ENCODE data around the gene ACTL8. TPM values are rescaled to one million over a fixed set of nuclear protein-coding genes. Genes with fewer than 3 reads are reported as not detected.

The ACTL8 gene
- polyA plus RNA-seq, 1 donor (not counting 4 experiments of a cell fraction or from before 2014, with no cell fraction given), result not detected

DNA sequence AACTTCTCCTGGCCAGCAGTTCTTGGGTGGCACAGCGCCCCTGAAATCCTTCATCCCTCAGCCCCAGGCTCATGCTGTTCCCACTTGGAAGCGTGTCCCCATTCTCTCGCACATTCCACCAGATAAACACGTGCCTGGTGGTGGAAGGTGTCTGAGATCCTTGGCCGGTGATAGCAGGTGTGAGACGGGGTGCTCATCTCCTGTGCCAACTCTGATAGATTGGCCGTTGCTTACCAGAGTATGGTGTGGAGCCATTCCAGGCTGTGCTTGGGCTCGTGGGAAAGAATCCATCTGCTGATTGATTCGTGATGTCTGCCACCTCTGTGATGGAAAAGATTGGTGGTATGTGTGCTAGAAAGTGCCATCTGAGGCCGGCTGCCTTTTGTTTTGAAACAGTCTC is 22.2 kb downstream of the ACTL8 start:
- Histone ChIP-seq H3K4me1 (ENCODE audit: control insufficient read depth, extremely low read depth, insufficient read depth, low read length) (no peaks in the 10 kb centered on the region), H3K9ac (ENCODE audit: control insufficient read depth, extremely low read depth, insufficient read depth, low read length) (no peak overlapping the region), H4K20me1 (ENCODE audit: control insufficient read depth, extremely low read depth, insufficient read depth, low read length) (no peaks in the 10 kb centered on the region), H3K36me3 (ENCODE audit: control insufficient read depth in 2 of 2, extremely low read depth in 1 of 2, insufficient read depth in 2 of 2, low read length in 2 of 2) (no peaks in the 10 kb centered on the region), H2AFZ (ENCODE audit: control insufficient read depth, low read length) (no peak overlapping the region), H3K27me3 (ENCODE audit: control insufficient read depth, extremely low read depth, insufficient read depth, low read length) (no peaks in the 10 kb centered on the region), H3K4me3 (ENCODE audit: control insufficient read depth in 2 of 3, extremely low read depth in 1 of 3, insufficient read depth in 2 of 3, low read depth in 1 of 3, low read length in 3 of 3) (no peak overlapping the region), H3K79me2 (ENCODE audit: control insufficient read depth, insufficient read depth, low read length) (no peaks in the 10 kb centered on the region), H3K4me2 (ENCODE audit: control insufficient read depth, extremely low read depth, insufficient read depth, low read depth, low read length) (no peak overlapping the region), H3K27ac (ENCODE audit: control insufficient read depth, insufficient read depth, low read length) (no peak overlapping the region), H3K9me3 (ENCODE audit: control insufficient read depth, low read depth, low read length) (no peaks in the 10 kb centered on the region), H3K9me1 (ENCODE audit: control insufficient read depth, extremely low read depth, insufficient read depth, low read length) (no peaks in the 10 kb centered on the region)
- TF ChIP-seq, protein P1, sequence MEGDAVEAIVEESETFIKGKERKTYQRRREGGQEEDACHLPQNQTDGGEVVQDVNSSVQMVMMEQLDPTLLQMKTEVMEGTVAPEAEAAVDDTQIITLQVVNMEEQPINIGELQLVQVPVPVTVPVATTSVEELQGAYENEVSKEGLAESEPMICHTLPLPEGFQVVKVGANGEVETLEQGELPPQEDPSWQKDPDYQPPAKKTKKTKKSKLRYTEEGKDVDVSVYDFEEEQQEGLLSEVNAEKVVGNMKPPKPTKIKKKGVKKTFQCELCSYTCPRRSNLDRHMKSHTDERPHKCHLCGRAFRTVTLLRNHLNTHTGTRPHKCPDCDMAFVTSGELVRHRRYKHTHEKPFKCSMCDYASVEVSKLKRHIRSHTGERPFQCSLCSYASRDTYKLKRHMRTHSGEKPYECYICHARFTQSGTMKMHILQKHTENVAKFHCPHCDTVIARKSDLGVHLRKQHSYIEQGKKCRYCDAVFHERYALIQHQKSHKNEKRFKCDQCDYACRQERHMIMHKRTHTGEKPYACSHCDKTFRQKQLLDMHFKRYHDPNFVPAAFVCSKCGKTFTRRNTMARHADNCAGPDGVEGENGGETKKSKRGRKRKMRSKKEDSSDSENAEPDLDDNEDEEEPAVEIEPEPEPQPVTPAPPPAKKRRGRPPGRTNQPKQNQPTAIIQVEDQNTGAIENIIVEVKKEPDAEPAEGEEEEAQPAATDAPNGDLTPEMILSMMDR (optimal IDR thresholded peaks at IDR 0.05 in 1 of 3, IDR thresholded peaks at IDR 0.05 in 1 of 3, conservative IDR thresholded peaks at IDR 0.05 in 1 of 3; ENCODE audit: extremely low read depth in 1 of 3, insufficient read depth in 2 of 3, low read length in 3 of 3), result no peak
- TF ChIP-seq EZH2 (IDR thresholded peaks at IDR 0.05; ENCODE audit: low read length), result no peak
- DNase-seq (ENCODE audit: low read depth, low spot score) (no peak), FAIRE-seq (no peak)
- dilution Hi-C loops (cut with MboI; ENCODE audit: extremely low pct_ligation_motif_present, low sequenced_read_pairs), result no loop called here

DNA sequence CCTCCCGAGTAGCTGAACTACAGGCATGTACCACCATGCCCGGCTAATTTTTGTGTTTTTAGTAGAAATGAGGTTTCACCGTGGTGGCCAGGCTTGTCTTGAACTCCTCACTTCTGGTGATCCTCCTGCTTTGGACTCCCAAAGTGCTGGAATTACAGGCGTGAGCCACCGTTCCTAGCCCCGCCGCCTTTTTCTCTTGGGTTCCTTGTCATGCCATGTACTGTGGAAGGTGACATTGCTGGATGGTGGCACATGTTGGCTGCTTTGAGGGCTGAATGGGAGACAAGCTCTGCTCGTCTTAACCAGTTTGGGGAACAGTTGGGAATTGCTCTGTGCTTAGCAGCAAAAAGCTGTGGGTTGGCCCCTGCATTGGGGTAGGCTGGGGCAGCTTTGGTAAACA is 22.7 kb downstream of the ACTL8 start:
- no peak for FAIRE-seq
- H3K27me3 ChIP-seq (ENCODE audit: control insufficient read depth, extremely low read depth, insufficient read depth, low read length), result no peaks in the 10 kb centered on the region
- no peak overlapping the region for H3K9ac ChIP-seq (ENCODE audit: control insufficient read depth, extremely low read depth, insufficient read depth, low read length)
- H3K9me1 ChIP-seq (ENCODE audit: control insufficient read depth, extremely low read depth, insufficient read depth, low read length), result no peaks in the 10 kb centered on the region
- no peak for TF ChIP-seq EZH2 (IDR thresholded peaks at IDR 0.05; ENCODE audit: low read length)
- TF ChIP-seq, protein P1 (optimal IDR thresholded peaks at IDR 0.05 in 1 of 3, IDR thresholded peaks at IDR 0.05 in 1 of 3, conservative IDR thresholded peaks at IDR 0.05 in 1 of 3; ENCODE audit: extremely low read depth in 1 of 3, insufficient read depth in 2 of 3, low read length in 3 of 3), result no peak
- DNase-seq (ENCODE audit: low read depth, low spot score), result no peak
- no peak overlapping the region for H3K4me3 ChIP-seq (ENCODE audit: control insufficient read depth in 2 of 3, extremely low read depth in 1 of 3, insufficient read depth in 2 of 3, low read depth in 1 of 3, low read length in 3 of 3)
- H3K79me2 ChIP-seq (ENCODE audit: control insufficient read depth, insufficient read depth, low read length), result no peaks in the 10 kb centered on the region
- no peak overlapping the region for H3K4me2 ChIP-seq (ENCODE audit: control insufficient read depth, extremely low read depth, insufficient read depth, low read depth, low read length)
- H2AFZ ChIP-seq (ENCODE audit: control insufficient read depth, low read length), result no peak overlapping the region
- no peak overlapping the region for H3K27ac ChIP-seq (ENCODE audit: control insufficient read depth, insufficient read depth, low read length)
- H3K36me3 ChIP-seq (ENCODE audit: control insufficient read depth in 2 of 2, extremely low read depth in 1 of 2, insufficient read depth in 2 of 2, low read length in 2 of 2), result no peaks in the 10 kb centered on the region
- no peaks in the 10 kb centered on the region for H3K4me1 ChIP-seq (ENCODE audit: control insufficient read depth, extremely low read depth, insufficient read depth, low read length)
- dilution Hi-C loops (cut with MboI; ENCODE audit: extremely low pct_ligation_motif_present, low sequenced_read_pairs), result no loop called here
- no peaks in the 10 kb centered on the region for H3K9me3 ChIP-seq (ENCODE audit: control insufficient read depth, low read depth, low read length)
- no peaks in the 10 kb centered on the region for H4K20me1 ChIP-seq (ENCODE audit: control insufficient read depth, extremely low read depth, insufficient read depth, low read length)

Measured in keratinocyte (primary cell).